SJSA1 (cell line): ENCODE results near the gene MMP25. TPM values are rescaled to one million over a fixed set of nuclear protein-coding genes. Genes with fewer than 3 reads are reported as not detected.
A peak's percentile ranks its signal among the peaks of the same experiment; 100 is the strongest.

Experiments
- DNase-seq, 2 experiments: peaks; one replicate each; pipeline ENCODE4 v3.0.0-alpha.2; 2015 to 2020; ENCODE audit warnings: low spot score in 2 of 2, low read depth in 1 of 2
- H3K27ac ChIP-seq: fragments of 250-450 bp; sonication (Bioruptor Pico); 2 replicates; pipeline ENCODE4 v1.5.1; 2020; ENCODE audit warnings: mild to moderate bottlenecking, moderate library complexity
- H3K27me3 ChIP-seq: fragments of 250-450 bp; sonication (Bioruptor Pico); replicated peaks from 2 replicates; pipeline ENCODE4 v1.5.1; 2020; ENCODE audit warnings: mild to moderate bottlenecking, moderate library complexity
- H3K36me3 ChIP-seq: fragments of 250-450 bp; sonication (Bioruptor Pico); 2 replicates; pipeline ENCODE4 v1.5.1; 2020; ENCODE audit warnings: mild to moderate bottlenecking
- H3K4me1 ChIP-seq: fragments of 250-450 bp; sonication (Bioruptor Pico); replicated peaks from 2 replicates; pipeline ENCODE4 v1.6.1; 2021; ENCODE audit warnings: mild to moderate bottlenecking
- H3K4me3 ChIP-seq: fragments of 250-450 bp; sonication (Bioruptor Pico); 2 replicates; pipeline ENCODE4 v1.5.1; 2020; ENCODE audit warnings: mild to moderate bottlenecking
- H3K9me3 ChIP-seq: fragments of 250-450 bp; sonication (Bioruptor Pico); replicated peaks from 2 replicates; pipeline ENCODE4 v1.5.1; 2020; ENCODE audit warnings: mild to moderate bottlenecking
- total RNA-seq: library from RNA; depleted of rRNA; stranded (reverse); fragments of >200 nt; shearing (Covaris generic); gene quantifications from 2 replicates; pipeline ENCODE4 v1.2.3, GENCODE V29; 2014; rRNA removed

The MMP25 gene
- 0.55 TPM in 1 of 2 replicates, not detected in the other for total RNA-seq

- peak within 1 kb of the TSS; percentile 20 for H3K4me3 ChIP-seq
Measured at GRCh38 chr16:3045758-3046640, at the start of gene MMP25. TSS of gene MMP25 (plus strand) at chr16:3046561. CDS start at chr16:3046918, 357 bp downstream.

GRCh38 chr16:2999929-3000328 is 46.4 kb upstream of the MMP25 start:
- Histone ChIP-seq H3K4me3 (no peak overlapping the region), H3K9me3 (no peaks in the 10 kb centered on the region), H3K36me3 (no peaks in the 10 kb centered on the region), H3K27ac (no peak overlapping the region), H3K27me3 (peaks cover 68% of the 10 kb centered on the region), H3K4me1 (no peaks in the 10 kb centered on the region)
- DNase-seq = no peak

More at GRCh38 chr16:3045758-3046640, at the start of gene MMP25:
- Histone ChIP-seq H3K4me1 (peaks cover 13% of the 10 kb centered on the region), H3K36me3 (no peaks in the 10 kb centered on the region), H3K9me3 (peaks cover 9% of the 10 kb centered on the region), H3K27ac (no peak within 1 kb of the TSS), H3K27me3 (peaks cover 83% of the 10 kb centered on the region)
- DNase-seq = no peak

- H3K4me1 ChIP-seq = no peaks in the 10 kb centered on the region
- H3K4me3 ChIP-seq = no peak overlapping the region
- H3K27ac ChIP-seq = no peak overlapping the region
- H3K36me3 ChIP-seq = no peaks in the 10 kb centered on the region
- no peak for DNase-seq
- H3K9me3 ChIP-seq = no peaks in the 10 kb centered on the region
- H3K27me3 ChIP-seq = peaks cover 74% of the 10 kb centered on the region
Measured at GRCh38 chr16:3000540-3000939, 45.8 kb upstream of the MMP25 start.

- Histone ChIP-seq H3K9me3 (no peaks in the 10 kb centered on the region), H3K4me3 (no peak overlapping the region), H3K4me1 (no peaks in the 10 kb centered on the region), H3K27ac (no peak overlapping the region), H3K36me3 (no peaks in the 10 kb centered on the region), H3K27me3 (peaks cover 78% of the 10 kb centered on the region)
- no peak for DNase-seq
Measured at GRCh38 chr16:3001316-3001715, 45.0 kb upstream of the MMP25 start.

GRCh38 chr16:3003582-3004270 is 42.6 kb upstream of the MMP25 start:
- Histone ChIP-seq H3K27me3 (peaks cover 79% of the 10 kb centered on the region), H3K9me3 (no peaks in the 10 kb centered on the region), H3K36me3 (no peaks in the 10 kb centered on the region), H3K4me3 (no peak overlapping the region; the same call in 1 of the 2 replicates), H3K27ac (no peak overlapping the region), H3K4me1 (no peaks in the 10 kb centered on the region)
- DNase-seq = peak; percentile 94 to 97

- Histone ChIP-seq H3K4me3 (no peak overlapping the region; the same call in 1 of the 2 replicates), H3K9me3 (no peaks in the 10 kb centered on the region), H3K27me3 (peaks cover 80% of the 10 kb centered on the region), H3K27ac (no peak overlapping the region), H3K4me1 (no peaks in the 10 kb centered on the region), H3K36me3 (no peaks in the 10 kb centered on the region)
- no peak for DNase-seq
Measured at GRCh38 chr16:3004319-3004718, 42.0 kb upstream of the MMP25 start.

- H3K36me3 ChIP-seq = no peaks in the 10 kb centered on the region
- peaks cover 82% of the 10 kb centered on the region for H3K27me3 ChIP-seq
- no peaks in the 10 kb centered on the region for H3K9me3 ChIP-seq
- no peaks in the 10 kb centered on the region for H3K4me1 ChIP-seq
- no peak for DNase-seq
- no peak overlapping the region for H3K27ac ChIP-seq
- no peak overlapping the region for H3K4me3 ChIP-seq
Measured at GRCh38 chr16:3004781-3005284, 41.5 kb upstream of the MMP25 start.

GRCh38 chr16:3007059-3007956 is 39.1 kb upstream of the MMP25 start:
- peaks cover 75% of the 10 kb centered on the region for H3K27me3 ChIP-seq

GRCh38 chr16:3007957-3008689 is 38.2 kb upstream of the MMP25 start:
- no peaks in the 10 kb centered on the region for H3K9me3 ChIP-seq
- peaks cover 76% of the 10 kb centered on the region for H3K27me3 ChIP-seq

More at GRCh38 chr16:3007059-3007956, 39.1 kb upstream of the MMP25 start:
- Histone ChIP-seq H3K9me3 (no peaks in the 10 kb centered on the region), H3K4me3 (no peak overlapping the region), H3K36me3 (no peaks in the 10 kb centered on the region), H3K4me1 (no peaks in the 10 kb centered on the region), H3K27ac (no peak overlapping the region)
- no peak for DNase-seq

GRCh38 chr16:3008690-3009037 is 37.7 kb upstream of the MMP25 start:
- DNase-seq = no peak
- H3K27ac ChIP-seq = no peak overlapping the region
- no peaks in the 10 kb centered on the region for H3K36me3 ChIP-seq
- H3K4me3 ChIP-seq = no peak overlapping the region
- H3K4me1 ChIP-seq = no peaks in the 10 kb centered on the region; the same call in 1 of the 2 replicates
- peaks cover 82% of the 10 kb centered on the region for H3K27me3 ChIP-seq
- H3K9me3 ChIP-seq = no peaks in the 10 kb centered on the region

More at GRCh38 chr16:3007957-3008689, 38.2 kb upstream of the MMP25 start:
- no peaks in the 10 kb centered on the region; the same call in 1 of the 2 replicates for H3K4me1 ChIP-seq
- H3K36me3 ChIP-seq = no peaks in the 10 kb centered on the region
- H3K27ac ChIP-seq = no peak overlapping the region
- H3K4me3 ChIP-seq = no peak overlapping the region
- no peak for DNase-seq

GRCh38 chr16:3009568-3010390 is 36.6 kb upstream of the MMP25 start:
- H3K4me3 ChIP-seq = no peak overlapping the region
- no peaks in the 10 kb centered on the region; the same call in 1 of the 2 replicates for H3K4me1 ChIP-seq
- H3K36me3 ChIP-seq = no peaks in the 10 kb centered on the region
- H3K9me3 ChIP-seq = no peaks in the 10 kb centered on the region
- H3K27ac ChIP-seq = no peak overlapping the region
- no peak for DNase-seq
- H3K27me3 ChIP-seq = peaks cover 89% of the 10 kb centered on the region

GRCh38 chr16:3010510-3010909 is 35.9 kb upstream of the MMP25 start:
- DNase-seq = no peak
- Histone ChIP-seq H3K9me3 (no peaks in the 10 kb centered on the region), H3K27me3 (peaks cover 82% of the 10 kb centered on the region), H3K4me1 (no peaks in the 10 kb centered on the region; the same call in 1 of the 2 replicates), H3K4me3 (no peak overlapping the region), H3K36me3 (no peaks in the 10 kb centered on the region), H3K27ac (no peak overlapping the region)
